ENCODE data around the gene TSEN54. TPM values are rescaled to one million over a fixed set of nuclear protein-coding genes. Genes with fewer than 3 reads are reported as not detected.

Gene TSEN54
- total RNA-seq, 2 experiments from 2014 or later = 92.0 to 97.7 TPM

DNA sequence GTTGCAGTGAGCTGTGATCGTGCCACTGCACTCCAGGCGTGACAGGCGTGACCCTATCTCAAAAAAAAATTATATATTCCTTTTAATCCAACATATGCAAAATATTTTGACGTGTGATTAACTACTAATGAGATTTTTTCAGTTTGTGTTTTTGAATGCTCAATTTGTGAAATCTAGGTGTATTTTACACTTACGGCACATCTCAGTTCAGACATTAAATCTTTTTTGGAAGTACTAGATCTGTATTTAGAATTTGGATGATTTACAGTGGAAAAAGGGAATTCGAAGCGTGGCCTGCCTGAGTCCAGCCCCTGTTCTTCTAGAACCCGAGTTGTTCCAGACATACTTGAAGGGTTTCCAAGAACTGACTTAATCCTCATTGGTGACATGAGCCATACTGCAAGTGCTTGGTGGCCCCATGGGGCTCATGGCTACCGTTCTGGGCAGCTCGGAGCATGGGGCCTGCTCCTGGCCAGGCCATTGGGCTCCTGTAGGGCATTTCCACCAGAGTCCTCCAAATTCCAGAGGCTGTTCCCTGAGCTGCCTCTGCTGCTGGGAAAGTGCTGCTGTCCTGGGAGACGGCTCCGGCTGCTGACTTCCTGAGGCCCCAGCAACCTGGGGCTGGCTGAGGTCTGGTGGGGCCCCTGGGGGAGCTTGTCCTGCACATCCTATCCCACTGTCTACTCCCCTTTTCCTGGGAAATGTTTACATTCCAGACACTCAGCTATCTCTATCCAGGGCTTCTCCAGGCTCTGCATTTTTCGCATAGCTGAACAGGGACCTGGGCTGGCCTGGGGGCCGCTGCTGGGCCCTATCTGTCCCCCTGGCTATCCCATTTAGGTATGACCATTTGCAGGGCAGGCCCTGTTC lies 36.3 kb downstream of the TSEN54 start:
- Mint-ChIP-seq H3K4me1 (peaks cover 4% of the 10 kb centered on the region), H3K36me3 (no peaks in the 10 kb centered on the region)

DNA sequence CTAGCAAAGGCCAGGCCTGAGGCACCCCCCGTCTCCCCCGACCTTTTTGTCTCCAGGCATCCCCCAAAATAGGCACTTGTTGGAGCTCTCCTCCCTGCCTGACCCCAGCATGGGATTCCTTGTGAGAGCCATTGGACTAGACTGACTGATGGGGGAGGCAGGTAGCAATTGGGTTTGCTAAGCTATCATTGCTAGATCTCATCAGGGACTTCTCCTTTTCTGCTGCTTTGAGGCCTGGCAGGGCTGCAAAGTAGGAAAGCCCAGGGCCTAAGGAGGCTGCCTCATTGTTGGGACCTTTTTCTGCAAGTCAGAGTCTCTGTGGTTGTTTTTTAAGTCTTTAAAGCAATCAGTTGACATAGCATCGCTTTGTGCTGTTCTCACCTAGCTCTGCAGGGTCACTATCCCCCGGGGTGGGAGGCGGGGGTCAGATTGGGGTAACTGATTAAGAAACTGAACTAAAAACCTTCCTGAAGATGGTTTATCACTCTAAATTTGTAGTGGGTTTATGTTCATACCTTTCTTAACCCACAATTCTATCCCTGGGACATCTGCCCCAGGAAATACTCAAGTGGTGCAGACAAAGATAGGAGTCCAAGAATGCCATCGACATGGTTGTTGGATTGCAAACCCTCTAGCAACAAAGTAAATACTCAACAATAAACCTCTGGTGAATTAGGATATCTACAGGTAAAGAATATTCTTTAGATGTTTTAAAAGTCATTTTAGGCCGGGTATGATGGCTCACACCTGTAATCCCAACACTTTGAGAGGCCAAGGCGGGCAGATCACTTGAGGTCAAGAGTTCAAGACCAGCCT lies 37.2 kb downstream of the TSEN54 start:
- Mint-ChIP-seq H3K9me3 (ENCODE audit: low read depth) (no peaks in the 10 kb centered on the region), H3K27me3 (no peaks in the 10 kb centered on the region), H3K4me1 (peaks cover 4% of the 10 kb centered on the region), H3K36me3 (no peaks in the 10 kb centered on the region), H3K4me3 (no peak overlapping the region), H3K27ac (no peak overlapping the region)
- ATAC-seq (no peak), DNase-seq (no peak)
- CTCF ChIA-PET = interaction anchor here (0.6 to 0.7 kb wide), 2 partner anchors 23 to 153 kb away, joined by 3 to 5 read pairs; no protein-coding TSS in a partner anchor

More for the DNA sequence above, 36.3 kb downstream of the TSEN54 start:
- ATAC-seq (no peak), DNase-seq (no peak)
- Mint-ChIP-seq H3K27ac (no peak overlapping the region), H3K4me3 (no peak overlapping the region), H3K9me3 (ENCODE audit: low read depth) (no peaks in the 10 kb centered on the region), H3K27me3 (no peaks in the 10 kb centered on the region)
- CTCF ChIA-PET = interaction anchor here (0.6 to 1.3 kb wide), 2 partner anchors 24 to 36 kb away, joined by 3 to 5 read pairs; no protein-coding TSS in a partner anchor

GRCh38 chr17:75555679-75556153 lies 39.4 kb downstream of the TSEN54 start:
- DNase-seq (no peak), ATAC-seq (no peak)
- H3K27ac Mint-ChIP-seq = no peak overlapping the region
- H3K36me3 Mint-ChIP-seq = no peaks in the 10 kb centered on the region
- CTCF ChIA-PET = no interaction called here
- no peaks in the 10 kb centered on the region for H3K4me1 Mint-ChIP-seq
- H3K4me3 Mint-ChIP-seq = no peak overlapping the region
- no peaks in the 10 kb centered on the region for H3K27me3 Mint-ChIP-seq
- H3K9me3 Mint-ChIP-seq (ENCODE audit: low read depth) = no peaks in the 10 kb centered on the region

DNA sequence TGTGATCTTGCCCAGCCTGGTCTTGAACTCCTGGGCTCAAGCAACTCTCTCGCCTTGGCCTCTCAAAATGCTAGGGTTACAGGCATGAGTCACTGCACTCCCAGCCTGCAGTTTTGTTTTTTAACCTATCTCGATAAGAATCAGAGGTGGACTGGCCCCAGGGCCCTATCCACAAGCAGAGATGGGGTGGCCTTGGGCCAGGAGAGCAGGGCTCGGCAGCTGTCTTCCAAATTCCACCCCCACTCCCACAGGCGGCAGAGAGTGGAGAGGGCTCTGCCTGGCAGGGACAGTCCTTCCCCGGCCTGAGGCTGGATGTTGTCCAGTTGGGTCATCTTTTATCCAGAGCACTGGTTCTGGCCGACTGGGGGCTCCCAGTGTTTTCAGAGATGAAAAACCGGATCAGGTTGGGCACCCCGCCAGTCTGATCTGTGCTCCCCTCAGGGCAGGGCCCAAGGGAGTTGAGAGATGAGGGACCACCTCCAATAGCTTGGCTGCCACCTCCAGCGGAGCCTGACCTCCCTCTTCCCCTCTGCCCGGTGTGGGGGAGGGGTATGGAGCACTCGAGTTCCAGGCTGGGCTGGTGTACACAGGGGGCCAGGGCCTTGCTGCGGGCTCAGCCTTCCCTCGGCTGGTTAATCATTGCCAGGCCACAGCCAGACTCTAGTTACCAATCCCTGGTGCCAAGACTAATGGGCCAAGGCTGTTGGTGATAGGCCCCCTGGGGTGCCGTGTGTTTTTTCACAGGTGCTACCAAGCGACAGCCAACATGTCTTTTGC lies 40.9 kb downstream of the TSEN54 start:
- DNase-seq (no peak), ATAC-seq (no peak)
- no peaks in the 10 kb centered on the region for H3K9me3 Mint-ChIP-seq (ENCODE audit: low read depth)
- no peaks in the 10 kb centered on the region for H3K36me3 Mint-ChIP-seq
- CTCF ChIA-PET = no interaction called here
- no peak overlapping the region for H3K27ac Mint-ChIP-seq
- no peak overlapping the region for H3K4me3 Mint-ChIP-seq
- H3K4me1 Mint-ChIP-seq = no peaks in the 10 kb centered on the region
- H3K27me3 Mint-ChIP-seq = no peaks in the 10 kb centered on the region

DNA sequence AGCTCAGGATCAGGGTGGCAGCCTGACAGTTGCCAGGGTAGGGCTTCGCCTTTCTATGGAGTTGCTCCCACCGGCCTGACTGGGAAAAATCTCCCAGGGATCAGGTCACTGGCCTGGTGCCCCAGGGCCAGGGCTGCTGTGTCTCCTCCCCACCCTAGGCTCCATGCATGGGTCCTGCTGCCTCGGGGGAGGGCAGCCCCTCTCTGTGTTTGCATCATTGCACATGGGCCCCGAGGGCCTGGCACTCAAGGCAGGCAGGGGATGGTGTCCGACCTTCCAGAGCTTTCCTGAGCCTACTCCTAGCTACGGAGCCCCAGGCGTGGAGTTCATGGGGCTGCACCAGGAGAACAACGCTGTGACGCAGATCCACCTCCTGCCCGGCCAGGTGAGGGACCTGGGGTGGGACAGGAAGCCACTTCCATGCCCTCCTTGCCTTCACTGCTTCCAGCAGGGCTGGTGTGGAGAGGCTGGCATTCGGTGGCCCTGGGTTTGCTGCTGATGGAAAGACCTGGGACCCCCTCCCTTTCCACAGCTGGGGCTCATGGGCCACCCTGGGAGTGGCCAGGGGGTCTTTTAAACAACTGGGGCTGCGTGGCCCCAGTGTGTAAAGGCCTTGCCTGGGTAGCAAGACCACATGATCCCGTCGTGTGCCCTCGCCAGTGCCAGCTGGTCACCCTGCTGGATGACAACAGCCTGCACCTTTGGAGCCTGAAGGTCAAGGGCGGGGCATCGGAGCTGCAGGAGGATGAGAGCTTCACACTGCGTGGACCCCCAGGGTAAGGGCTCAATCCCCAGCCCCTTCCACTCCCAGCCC lies 41.7 kb downstream of the TSEN54 start:
- no peak for ATAC-seq

GRCh38 chr17:75558666-75559530 lies 42.6 kb downstream of the TSEN54 start:
- H3K36me3 Mint-ChIP-seq = no peaks in the 10 kb centered on the region
- DNase-seq (no peak), ATAC-seq (no peak)
- no peaks in the 10 kb centered on the region for H3K27me3 Mint-ChIP-seq
- CTCF ChIA-PET = no interaction called here
- no peaks in the 10 kb centered on the region for H3K9me3 Mint-ChIP-seq (ENCODE audit: low read depth)
- no peak overlapping the region for H3K4me3 Mint-ChIP-seq
- H3K27ac Mint-ChIP-seq = no peak overlapping the region
- H3K4me1 Mint-ChIP-seq = no peaks in the 10 kb centered on the region

More for the DNA sequence above, 41.7 kb downstream of the TSEN54 start:
- DNase-seq = no peak
- H3K36me3 Mint-ChIP-seq = no peaks in the 10 kb centered on the region
- no peak overlapping the region for H3K27ac Mint-ChIP-seq
- no peak overlapping the region for H3K4me3 Mint-ChIP-seq
- H3K4me1 Mint-ChIP-seq = no peaks in the 10 kb centered on the region
- CTCF ChIA-PET = no interaction called here
- H3K27me3 Mint-ChIP-seq = no peaks in the 10 kb centered on the region
- H3K9me3 Mint-ChIP-seq (ENCODE audit: low read depth) = no peaks in the 10 kb centered on the region

DNA sequence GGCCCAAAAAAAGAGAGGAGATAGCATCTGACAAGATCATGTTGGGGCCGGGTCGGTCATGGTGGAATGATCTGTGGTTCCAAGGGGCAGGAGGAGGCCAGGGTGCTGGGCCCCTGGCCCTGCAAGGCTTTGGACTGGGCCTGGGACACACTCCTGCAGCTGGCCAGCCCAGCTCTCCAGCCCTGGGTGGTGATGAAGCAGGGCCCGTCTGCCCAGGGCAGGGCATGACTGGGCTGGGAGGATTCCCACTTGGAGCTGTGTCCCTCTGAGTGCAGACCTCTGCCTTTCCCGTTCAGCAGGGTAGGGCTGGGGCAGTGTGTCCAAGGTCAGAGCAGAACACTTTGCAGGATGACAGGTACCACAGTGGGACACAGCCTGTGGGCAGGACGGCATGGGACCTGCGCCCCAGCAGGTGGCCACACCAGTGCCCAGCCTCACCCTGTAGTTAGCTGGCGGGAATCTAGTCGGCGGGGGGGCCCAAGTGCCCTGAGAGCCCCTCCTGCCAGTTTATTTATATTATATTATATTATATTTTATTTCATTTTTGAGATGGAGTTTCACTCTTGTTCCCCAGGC lies 43.7 kb downstream of the TSEN54 start:
- H3K27ac Mint-ChIP-seq = no peak overlapping the region

GRCh38 chr17:75561927-75562603 lies 45.7 kb downstream of the TSEN54 start:
- Mint-ChIP-seq H3K27me3 (no peaks in the 10 kb centered on the region), H3K4me1 (no peaks in the 10 kb centered on the region), H3K4me3 (no peak overlapping the region), H3K36me3 (no peaks in the 10 kb centered on the region), H3K27ac (no peak overlapping the region), H3K9me3 (ENCODE audit: low read depth) (no peaks in the 10 kb centered on the region)
- DNase-seq = no peak
- ATAC-seq = no peak
- CTCF ChIA-PET = no interaction called here

More for the DNA sequence above, 43.7 kb downstream of the TSEN54 start:
- DNase-seq = no peak
- H3K9me3 Mint-ChIP-seq (ENCODE audit: low read depth) = no peaks in the 10 kb centered on the region
- no peak for ATAC-seq
- CTCF ChIA-PET = interaction anchor here (1.5 kb wide), 1 partner anchor 41 kb away, joined by 3 read pairs; no protein-coding TSS in a partner anchor
- H3K27me3 Mint-ChIP-seq = no peaks in the 10 kb centered on the region
- H3K36me3 Mint-ChIP-seq = no peaks in the 10 kb centered on the region
- no peak overlapping the region for H3K4me3 Mint-ChIP-seq
- H3K4me1 Mint-ChIP-seq = no peaks in the 10 kb centered on the region

GRCh38 chr17:75563063-75563758 lies 46.9 kb downstream of the TSEN54 start:
- Mint-ChIP-seq H3K9me3 (ENCODE audit: low read depth) (no peaks in the 10 kb centered on the region), H3K4me1 (no peaks in the 10 kb centered on the region), H3K27me3 (no peaks in the 10 kb centered on the region), H3K4me3 (no peak overlapping the region), H3K27ac (no peak overlapping the region), H3K36me3 (no peaks in the 10 kb centered on the region)
- CTCF ChIA-PET = no interaction called here
- DNase-seq = no peak
- ATAC-seq = no peak

GRCh38 chr17:75564195-75564594 lies 47.9 kb downstream of the TSEN54 start:
- CTCF ChIA-PET = no interaction called here
- ATAC-seq (no peak), DNase-seq (no peak)
- Mint-ChIP-seq H3K27ac (no peak overlapping the region), H3K27me3 (no peaks in the 10 kb centered on the region), H3K36me3 (no peaks in the 10 kb centered on the region), H3K4me3 (no peak overlapping the region), H3K4me1 (no peaks in the 10 kb centered on the region), H3K9me3 (ENCODE audit: low read depth) (no peaks in the 10 kb centered on the region)

DNA sequence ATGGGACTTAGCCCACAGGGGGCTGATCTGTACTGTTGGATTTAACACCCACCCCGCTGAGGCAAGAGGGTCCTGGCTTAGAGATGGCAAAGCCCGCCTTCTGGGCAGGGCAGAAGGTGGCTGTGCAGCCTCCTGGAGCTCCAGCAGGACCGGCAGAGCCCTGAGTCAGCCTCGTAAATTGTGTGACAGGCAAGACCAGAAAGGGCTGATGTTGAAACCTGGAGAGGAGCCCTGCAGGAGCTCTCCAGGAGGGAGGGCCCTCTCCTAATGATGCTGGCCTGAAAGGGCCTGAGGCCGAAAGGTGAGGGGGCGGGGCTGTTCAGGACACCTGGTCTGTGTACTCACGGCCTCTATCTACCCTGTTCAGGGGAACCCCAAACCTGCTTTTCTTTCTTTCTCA lies 48.7 kb downstream of the TSEN54 start:
- Mint-ChIP-seq H3K36me3 (no peaks in the 10 kb centered on the region), H3K9me3 (ENCODE audit: low read depth) (no peaks in the 10 kb centered on the region), H3K27ac (no peak overlapping the region), H3K4me3 (no peak overlapping the region), H3K27me3 (no peaks in the 10 kb centered on the region), H3K4me1 (no peaks in the 10 kb centered on the region)
- DNase-seq (no peak), ATAC-seq (no peak)
- CTCF ChIA-PET = interaction anchor here (0.8 to 1.0 kb wide), 2 partner anchors 23 to 68 kb away, joined by 3 read pairs; partner anchors contain the start of gene SMIM5
